Endothelial cell (in vitro differentiated cells): Measurements from ENCODE around the gene TTLL6. TPM values are rescaled to one million over a fixed set of nuclear protein-coding genes. Genes with fewer than 3 reads are reported as not detected.

Experiments
- DNase-seq: peaks from one replicate; pipeline ENCODE4 v3.0.0; 2021; ENCODE audit warnings: low spot score
- H3K27ac Mint-ChIP-seq: one replicate; pipeline ENCODE4 v1.8.0; 2021; ENCODE audit warnings: mixed read lengths, inconsistent platforms; ENCODE audit not compliant: unreplicated experiment
- H3K27me3 Mint-ChIP-seq: one replicate; pipeline ENCODE4 v1.8.0; 2021; ENCODE audit warnings: mild to moderate bottlenecking, moderate library complexity, mixed read lengths, inconsistent platforms; ENCODE audit not compliant: unreplicated experiment
- H3K36me3 Mint-ChIP-seq: one replicate; pipeline ENCODE4 v1.8.0; 2021; ENCODE audit warnings: mild to moderate bottlenecking, low read depth, mixed read lengths, inconsistent platforms; ENCODE audit not compliant: unreplicated experiment
- H3K4me1 Mint-ChIP-seq: one replicate; pipeline ENCODE4 v1.8.0; 2021; ENCODE audit warnings: mild to moderate bottlenecking, mixed read lengths, inconsistent platforms; ENCODE audit not compliant: unreplicated experiment
- H3K4me3 Mint-ChIP-seq: one replicate; pipeline ENCODE4 v1.8.0; 2021; ENCODE audit warnings: mild to moderate bottlenecking, mixed read lengths, inconsistent platforms; ENCODE audit not compliant: unreplicated experiment
- H3K9me3 Mint-ChIP-seq: one replicate; pipeline ENCODE4 v1.8.0; 2021; ENCODE audit warnings: mixed read lengths, inconsistent platforms; ENCODE audit not compliant: unreplicated experiment
- total RNA-seq: library from RNA; stranded (reverse); fragmentation: NEBNext Ultra II Directional; extraction: Animal tissue kit (Norgen Biotek cat#: 25700); gene quantifications from one replicate; pipeline ENCODE4 v1.2.1, GENCODE V29; 2021; ENCODE audit not compliant: unreplicated experiment
- TF ChIP-seq, protein P1 (sequence below): fragments of 200-600 bp; sonication (generic); IDR thresholded peaks from one replicate; pipeline ENCODE4 v1.5.0; 2021; ENCODE audit warnings: antibody characterized with exemption; ENCODE audit not compliant: unreplicated experiment

The TTLL6 gene
- total RNA-seq, 1 donor from 2014 or later: 0.87 TPM

DNA sequence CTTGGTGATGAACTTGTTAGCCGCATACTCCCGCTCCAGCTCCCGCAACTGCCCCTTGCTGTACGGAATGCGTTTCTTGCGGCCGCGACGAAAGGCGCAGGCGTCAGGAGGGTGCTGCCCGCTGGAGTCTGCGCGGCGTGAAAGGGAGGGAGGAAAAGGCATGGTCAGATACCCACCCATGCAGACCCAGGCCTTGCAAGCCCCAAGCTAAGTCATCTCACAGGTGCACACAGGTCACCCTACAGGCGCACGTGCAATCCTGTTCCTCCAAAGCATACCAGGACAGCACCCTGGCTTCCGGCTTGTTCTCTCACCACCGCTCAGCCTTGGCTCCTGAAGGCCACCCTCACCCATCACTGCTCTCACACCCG, 90.1 kb downstream of the TTLL6 start:
- Mint-ChIP-seq H3K4me1 (peaks cover 19% of the 10 kb centered on the region), H3K27me3 (peaks cover 37% of the 10 kb centered on the region), H3K36me3 (no peaks in the 10 kb centered on the region), H3K27ac (no peak overlapping the region), H3K4me3 (no peak overlapping the region), H3K9me3 (no peaks in the 10 kb centered on the region)
- no peak for DNase-seq
- TF ChIP-seq, protein P1, sequence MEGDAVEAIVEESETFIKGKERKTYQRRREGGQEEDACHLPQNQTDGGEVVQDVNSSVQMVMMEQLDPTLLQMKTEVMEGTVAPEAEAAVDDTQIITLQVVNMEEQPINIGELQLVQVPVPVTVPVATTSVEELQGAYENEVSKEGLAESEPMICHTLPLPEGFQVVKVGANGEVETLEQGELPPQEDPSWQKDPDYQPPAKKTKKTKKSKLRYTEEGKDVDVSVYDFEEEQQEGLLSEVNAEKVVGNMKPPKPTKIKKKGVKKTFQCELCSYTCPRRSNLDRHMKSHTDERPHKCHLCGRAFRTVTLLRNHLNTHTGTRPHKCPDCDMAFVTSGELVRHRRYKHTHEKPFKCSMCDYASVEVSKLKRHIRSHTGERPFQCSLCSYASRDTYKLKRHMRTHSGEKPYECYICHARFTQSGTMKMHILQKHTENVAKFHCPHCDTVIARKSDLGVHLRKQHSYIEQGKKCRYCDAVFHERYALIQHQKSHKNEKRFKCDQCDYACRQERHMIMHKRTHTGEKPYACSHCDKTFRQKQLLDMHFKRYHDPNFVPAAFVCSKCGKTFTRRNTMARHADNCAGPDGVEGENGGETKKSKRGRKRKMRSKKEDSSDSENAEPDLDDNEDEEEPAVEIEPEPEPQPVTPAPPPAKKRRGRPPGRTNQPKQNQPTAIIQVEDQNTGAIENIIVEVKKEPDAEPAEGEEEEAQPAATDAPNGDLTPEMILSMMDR: no peak

DNA sequence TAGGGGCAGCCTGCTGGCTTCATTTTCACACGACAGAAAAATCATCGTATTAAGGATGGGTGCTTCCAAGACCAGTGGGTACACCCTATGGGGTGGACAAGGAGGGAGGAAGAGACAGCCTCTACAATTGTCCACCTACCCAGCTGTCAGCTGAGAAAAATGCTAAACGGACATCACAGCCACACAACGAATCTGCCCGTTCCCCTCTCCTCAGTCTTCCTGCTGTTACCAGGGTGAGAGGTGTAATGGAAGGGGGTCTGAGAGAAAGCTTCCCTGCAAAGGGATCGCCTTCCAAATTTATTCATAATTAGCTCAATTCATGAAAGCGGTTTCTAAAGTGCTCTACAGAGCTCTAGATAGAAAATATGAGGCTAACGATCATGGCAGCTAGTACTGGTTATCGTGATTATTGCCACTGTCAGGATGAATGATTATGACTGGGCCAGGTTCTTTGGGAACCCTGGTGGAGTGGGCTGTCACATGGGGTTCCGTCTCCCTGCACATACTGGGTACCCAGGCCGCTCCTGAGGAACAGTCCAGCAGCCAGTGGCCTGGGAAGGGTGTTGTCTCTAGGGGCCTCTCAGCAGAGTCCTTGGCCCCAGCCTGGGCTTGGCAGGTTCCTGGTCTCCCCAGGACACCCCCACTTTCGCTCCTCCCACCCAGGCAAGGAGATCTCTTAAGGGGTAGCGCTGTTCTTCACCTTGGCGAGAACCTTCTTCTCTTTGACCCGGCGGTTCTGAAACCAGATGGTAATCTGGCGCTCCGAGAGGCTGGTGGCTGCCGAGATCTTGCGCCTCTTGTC, 90.7 kb downstream of the TTLL6 start:
- TF ChIP-seq, protein P1: no peak
- Mint-ChIP-seq H3K36me3 (no peaks in the 10 kb centered on the region), H3K4me3 (no peak overlapping the region), H3K4me1 (peaks cover 19% of the 10 kb centered on the region), H3K27me3 (peaks cover 38% of the 10 kb centered on the region), H3K27ac (no peak overlapping the region), H3K9me3 (no peaks in the 10 kb centered on the region)
- DNase-seq: no peak

DNA sequence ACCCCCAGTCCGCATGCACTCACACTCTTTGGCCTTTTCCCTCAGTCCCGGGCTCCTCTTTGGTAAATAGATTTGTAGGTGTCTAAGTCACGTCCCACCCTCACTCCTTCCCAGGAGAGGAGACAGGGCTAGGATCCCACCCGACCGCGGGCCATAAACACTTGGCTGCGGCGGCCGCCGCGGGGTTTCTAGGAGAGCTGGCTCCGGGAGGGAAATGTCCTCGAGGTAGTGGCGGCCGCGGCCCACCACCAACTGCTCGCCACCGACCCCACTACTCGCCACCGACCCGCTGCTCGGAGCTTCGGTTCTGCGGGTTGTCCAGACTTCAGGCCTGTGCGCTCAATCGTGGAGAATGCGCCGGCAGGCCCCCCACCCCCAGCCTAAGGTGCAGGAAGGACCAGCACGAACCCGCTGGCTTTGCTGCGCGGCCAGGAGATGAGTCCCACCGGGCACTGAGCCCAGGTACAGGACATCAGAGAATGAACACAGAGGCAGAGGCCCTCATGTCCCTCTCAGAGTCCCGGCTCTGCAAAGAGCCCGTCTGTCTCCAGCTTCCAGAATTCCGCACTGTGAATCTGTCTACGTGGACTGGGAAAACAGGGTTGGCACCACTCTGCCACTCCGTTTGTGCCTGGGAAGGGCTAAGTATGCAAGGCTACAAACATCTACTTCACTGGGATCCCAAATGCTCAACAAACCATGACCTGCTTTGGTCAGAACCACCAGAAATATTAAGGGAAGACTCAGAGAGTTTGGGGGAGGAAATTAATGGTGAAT, 91.6 kb downstream of the TTLL6 start:
- no peak overlapping the region for H3K4me3 Mint-ChIP-seq

DNA sequence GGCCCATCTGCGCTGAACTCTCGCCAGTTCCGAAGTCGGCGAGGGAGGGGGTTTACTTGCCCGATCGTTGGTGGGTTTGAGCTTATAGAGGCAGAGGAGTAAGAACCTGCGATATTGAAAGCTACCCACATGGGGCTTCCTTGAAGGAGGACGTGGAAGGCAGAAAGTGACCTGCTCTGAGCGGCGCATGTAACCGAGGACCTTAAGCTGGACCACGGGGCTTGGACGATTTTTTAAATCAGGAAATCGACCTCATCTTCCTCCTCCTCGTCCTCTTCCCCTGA, 92.1 kb downstream of the TTLL6 start:
- H3K4me3 Mint-ChIP-seq: no peak overlapping the region
- TF ChIP-seq, protein P1: no peak

More for the DNA sequence above, 91.6 kb downstream of the TTLL6 start:
- Mint-ChIP-seq H3K9me3 (no peaks in the 10 kb centered on the region), H3K36me3 (no peaks in the 10 kb centered on the region), H3K27me3 (peaks cover 44% of the 10 kb centered on the region), H3K4me1 (peaks cover 23% of the 10 kb centered on the region), H3K27ac (no peak overlapping the region)
- TF ChIP-seq, protein P1: no peak
- DNase-seq: no peak

More for the DNA sequence above, 92.1 kb downstream of the TTLL6 start:
- Mint-ChIP-seq H3K27me3 (peaks cover 43% of the 10 kb centered on the region), H3K27ac (no peak overlapping the region), H3K9me3 (no peaks in the 10 kb centered on the region), H3K36me3 (no peaks in the 10 kb centered on the region), H3K4me1 (peaks cover 27% of the 10 kb centered on the region)
- DNase-seq: no peak
